ENCODE results near the gene MMP11.

MMP11 gene

GRCh38 chr22:23801238-23801821, 28.7 kb downstream of the MMP11 start:
- in situ Hi-C loops (cut with MboI; ENCODE audit: low sequenced_read_pairs): no loop called here

- in situ Hi-C loops (cut with MboI; ENCODE audit: low sequenced_read_pairs): no loop called here
Observed at GRCh38 chr22:23801886-23802377, 29.3 kb downstream of the MMP11 start.

DNA sequence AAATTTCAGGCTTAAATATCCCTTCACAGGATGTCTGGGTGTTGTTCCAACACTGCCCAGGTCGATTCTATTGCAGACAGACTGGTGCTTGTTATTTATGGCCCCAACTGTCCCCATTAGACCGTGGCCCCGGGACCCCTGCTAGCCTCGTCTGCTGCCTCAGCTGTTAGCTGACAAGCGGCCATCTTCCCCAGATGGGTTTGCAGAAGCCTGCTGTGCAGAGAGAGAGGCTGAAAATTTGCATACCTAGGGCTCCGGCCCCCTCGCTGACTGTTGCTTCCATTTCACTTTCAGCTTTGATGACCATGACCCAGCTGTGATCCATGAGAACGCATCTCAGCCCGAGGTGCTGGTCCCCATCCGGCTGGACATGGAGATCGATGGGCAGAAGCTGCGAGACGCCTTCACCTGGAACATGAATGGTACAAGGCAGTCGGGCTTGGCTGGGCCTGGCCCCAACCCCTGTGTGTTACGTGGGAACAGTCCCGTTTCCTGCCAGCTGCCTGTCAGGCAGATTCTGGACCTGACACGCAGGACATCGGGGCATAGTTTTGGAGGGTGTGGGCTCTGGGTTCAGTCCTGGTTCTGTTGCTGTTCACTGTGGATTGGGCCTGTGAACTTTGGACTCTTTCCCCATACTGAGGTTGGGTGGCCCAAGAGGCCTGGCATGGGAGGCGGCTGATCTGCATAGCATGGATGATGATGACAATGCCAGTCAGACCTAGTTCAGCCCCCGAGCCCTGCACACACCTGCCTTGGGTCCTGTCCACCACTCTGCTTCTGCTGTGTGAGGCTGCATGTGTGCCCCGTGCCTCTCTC, 30.6 kb downstream of the MMP11 start:
- in situ Hi-C loops (cut with MboI; ENCODE audit: low sequenced_read_pairs): no loop called here

- in situ Hi-C loops (cut with MboI; ENCODE audit: low sequenced_read_pairs): no loop called here
Observed at GRCh38 chr22:23804781-23805291, 32.2 kb downstream of the MMP11 start.

- in situ Hi-C loops (cut with MboI; ENCODE audit: low sequenced_read_pairs): no loop called here
Observed at GRCh38 chr22:23806837-23807236, 34.2 kb downstream of the MMP11 start.

DNA sequence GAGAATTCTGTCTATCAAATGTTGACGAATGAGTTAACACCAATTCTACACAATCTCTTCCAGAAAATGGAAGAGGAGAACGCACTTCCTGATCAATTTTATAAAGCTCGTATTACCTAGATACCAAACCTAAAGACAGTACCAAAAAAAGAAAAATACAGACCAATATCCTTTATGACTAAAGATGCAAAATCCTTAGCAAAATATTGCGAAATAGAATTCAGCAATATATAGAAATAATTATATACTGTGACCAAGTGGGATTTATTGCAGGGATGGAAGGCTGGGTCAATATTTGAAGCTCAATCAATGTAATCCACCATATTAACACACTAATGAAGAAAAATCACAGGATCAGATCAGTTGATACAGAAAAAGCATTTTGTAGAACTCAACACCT, 39.7 kb downstream of the MMP11 start:
- in situ Hi-C loops (cut with MboI; ENCODE audit: low sequenced_read_pairs): no loop called here

- in situ Hi-C loops (cut with MboI; ENCODE audit: low sequenced_read_pairs): no loop called here
Observed at GRCh38 chr22:23815541-23816155, 43.0 kb downstream of the MMP11 start.

DNA sequence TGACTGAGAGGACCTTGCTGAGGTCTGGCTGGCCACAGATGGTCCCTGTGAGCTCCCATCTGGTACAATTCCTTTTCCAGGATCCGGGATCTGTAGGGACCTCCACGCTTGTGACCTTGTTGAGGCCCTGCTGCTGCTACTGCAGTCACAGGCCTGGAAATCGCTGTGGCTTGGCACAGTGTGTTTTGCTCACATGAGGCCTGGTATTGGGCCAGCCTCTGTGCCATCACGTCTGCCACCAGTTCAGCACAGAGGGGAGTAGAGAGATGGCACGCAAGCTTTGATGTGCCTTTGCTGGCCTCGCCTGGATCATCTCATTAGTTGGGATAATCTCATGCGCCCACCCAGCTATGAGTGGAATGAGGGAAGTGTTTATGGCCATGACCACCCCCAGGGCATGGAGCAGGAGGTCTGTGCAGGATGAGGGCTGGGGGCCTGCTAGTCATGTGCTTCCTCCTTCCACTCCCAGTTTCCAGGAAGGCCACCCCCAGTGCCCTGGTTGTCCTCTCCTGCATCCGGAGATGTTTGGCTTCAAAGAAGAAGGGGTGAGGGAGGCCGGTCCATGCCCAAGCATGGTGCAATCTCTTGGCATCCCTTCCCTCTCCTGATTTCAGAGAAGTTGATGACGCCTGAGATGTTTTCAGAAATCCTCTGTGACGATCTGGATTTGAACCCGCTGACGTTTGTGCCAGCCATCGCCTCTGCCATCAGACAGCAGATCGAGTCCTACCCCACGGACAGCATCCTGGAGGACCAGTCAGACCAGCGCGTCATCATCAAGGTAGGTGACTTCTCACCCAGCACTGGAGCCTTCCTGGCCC, 43.7 kb downstream of the MMP11 start:
- in situ Hi-C loops (cut with MboI; ENCODE audit: low sequenced_read_pairs): no loop called here

- in situ Hi-C loops (cut with MboI; ENCODE audit: low sequenced_read_pairs): no loop called here
Observed at GRCh38 chr22:23817146-23817545, 44.5 kb downstream of the MMP11 start.

GRCh38 chr22:23818541-23818940, 45.9 kb downstream of the MMP11 start:
- in situ Hi-C loops (cut with MboI; ENCODE audit: low sequenced_read_pairs): no loop called here

DNA sequence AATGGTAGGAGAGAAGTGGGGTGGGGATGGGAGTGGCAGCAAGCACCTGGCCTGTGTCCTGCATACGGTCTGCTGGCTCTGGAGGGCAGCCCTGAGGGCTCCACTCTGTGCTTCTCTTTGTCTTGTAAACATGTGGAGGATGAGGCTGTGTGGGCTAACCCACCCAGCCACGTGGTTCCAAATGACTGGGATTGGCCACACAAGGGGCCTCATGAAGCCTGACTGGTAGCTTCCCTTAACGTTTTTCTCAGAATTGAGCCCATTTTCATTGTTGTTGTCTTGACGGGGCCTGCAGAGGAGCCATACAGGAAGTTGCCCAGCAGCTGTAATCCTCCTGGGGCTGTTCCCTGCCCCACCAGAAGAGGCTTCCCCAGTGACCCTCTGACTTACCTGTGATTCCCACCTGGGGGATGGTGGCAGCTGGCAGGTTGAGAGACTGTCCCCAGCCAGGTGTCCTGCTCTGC, 48.1 kb downstream of the MMP11 start:
- in situ Hi-C loops (cut with MboI; ENCODE audit: low sequenced_read_pairs): no loop called here

DNA sequence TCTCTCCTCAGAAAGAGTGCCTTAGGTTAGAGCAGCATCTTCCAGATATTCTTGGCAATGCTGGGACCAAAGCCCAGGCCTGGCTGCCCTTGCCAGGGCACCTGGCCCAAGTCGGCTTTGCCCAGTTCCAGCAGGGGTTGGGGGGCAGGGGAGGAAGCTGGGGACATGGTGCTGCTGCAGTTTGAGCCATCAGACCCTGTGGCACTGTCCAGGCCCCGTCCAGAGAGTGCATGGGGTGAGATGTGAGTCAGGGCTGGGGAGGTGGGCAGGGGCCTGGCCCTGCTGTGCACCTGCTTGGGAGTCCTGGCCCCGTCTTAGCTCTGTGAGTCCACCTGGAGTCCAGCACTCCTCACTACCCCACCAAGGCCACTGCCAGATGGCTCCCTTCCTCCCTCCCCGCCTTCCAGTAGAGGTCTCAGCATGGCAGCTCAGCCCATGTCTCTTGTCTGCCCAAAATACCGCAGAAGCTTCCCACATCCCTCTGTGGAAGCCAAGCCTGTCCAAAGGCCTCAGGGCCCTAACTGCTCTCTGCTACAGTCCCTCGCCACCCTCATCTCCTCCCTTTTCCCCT, 49.5 kb downstream of the MMP11 start:
- in situ Hi-C loops (cut with MboI; ENCODE audit: low sequenced_read_pairs): no loop called here

DNA sequence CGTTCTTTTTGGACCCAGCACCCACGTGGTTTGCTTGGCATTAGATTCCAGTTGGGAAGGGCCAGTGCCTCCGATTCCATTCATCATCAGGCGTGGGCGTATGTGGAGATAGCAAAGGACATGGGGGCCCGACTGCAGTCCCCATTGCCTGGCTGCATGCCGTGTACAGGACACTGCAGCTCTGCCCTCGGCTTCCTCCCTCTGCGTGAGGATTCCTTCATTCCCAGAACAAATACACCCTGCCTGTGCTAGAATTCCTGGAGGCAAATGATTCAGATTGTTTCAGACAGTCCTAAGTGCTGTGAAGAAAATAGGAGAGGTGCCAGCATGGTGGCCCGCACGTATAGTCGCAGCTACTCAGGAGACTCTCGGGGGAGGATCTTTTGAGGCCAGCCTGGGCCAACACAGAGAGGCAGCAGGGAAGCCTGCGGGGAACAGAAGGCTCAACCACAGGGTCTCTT, 50.7 kb downstream of the MMP11 start:
- in situ Hi-C loops (cut with MboI; ENCODE audit: low sequenced_read_pairs): no loop called here

DNA sequence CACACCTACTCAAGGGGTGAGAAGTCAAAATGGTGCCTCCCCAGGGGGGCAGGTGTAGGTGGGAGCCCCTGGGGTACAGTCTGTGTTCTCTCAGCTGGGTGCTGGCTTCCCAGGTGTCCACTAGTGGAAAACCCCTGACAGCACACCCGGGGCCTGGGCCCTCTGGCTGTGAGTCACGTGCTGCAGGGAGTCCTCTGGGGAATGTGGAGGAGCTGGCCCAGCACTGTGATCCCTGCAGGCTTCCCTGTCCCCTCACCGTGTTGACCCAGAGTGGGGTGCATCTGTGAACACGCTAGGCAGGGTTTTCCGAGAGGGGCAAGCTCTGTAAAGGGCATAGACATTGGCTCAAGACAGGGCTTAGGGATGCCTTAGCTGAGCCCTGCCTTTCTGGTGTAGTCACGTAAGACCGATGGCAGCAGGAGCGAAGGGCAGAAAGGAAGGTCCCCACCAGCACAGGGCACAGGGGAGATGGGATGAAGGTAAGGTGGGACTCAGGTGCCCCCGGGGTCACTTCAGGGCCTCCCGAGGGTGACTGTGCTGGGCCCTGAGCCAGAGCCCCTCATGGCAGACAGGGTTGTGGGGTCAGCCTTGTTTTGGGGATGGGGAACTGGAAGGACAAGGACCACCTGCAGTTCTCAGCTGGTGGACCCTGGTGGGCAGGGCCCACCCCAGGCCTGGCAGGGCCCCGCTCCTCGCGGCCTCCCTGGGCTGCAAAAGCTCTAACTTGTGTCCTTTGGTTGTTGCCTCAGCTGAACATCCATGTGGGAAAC, 52.0 kb downstream of the MMP11 start:
- in situ Hi-C loops (cut with MboI; ENCODE audit: low sequenced_read_pairs): no loop called here

- in situ Hi-C loops (cut with MboI; ENCODE audit: low sequenced_read_pairs): no loop called here
Observed at GRCh38 chr22:23825246-23825905, 52.7 kb downstream of the MMP11 start.

DNA sequence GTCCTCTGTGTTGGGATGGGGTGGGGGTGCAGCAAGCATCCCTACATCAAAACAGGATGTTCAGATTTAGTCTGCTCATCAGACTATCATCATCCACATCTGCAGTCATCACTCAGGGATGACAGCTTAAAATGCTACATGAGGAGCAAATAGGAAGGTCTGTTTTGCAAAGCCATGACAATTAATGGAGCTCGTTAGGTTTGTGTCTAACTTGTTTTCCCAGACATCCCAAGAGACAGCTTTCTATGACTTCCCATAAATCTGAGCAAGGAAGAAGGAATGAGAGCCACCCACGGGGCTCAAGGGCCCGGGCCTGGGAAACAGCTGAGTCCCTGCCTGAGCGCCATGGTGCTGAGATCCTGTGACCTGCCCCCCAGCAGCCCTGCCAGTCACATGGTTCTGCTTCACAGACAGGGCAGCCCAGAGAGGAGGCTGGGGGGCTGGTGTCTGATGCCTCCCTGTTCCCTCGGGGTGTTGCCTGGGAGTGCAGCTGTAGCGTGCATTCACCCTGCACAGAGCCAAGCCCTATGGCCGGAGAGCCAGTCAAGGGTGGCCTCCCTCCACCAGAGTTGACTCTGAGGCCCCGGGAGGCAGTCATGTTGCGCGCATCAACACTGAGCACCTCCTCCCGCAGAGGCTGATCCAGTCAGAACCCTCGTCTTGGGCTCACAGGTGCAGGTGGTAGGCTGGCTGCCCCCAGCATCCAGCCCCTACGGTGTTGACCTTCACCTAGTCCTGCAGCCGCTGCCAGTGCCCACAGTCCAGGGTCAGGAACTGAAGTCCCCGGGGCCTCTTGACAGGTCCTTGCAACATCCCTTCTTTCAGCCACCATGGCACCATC, 54.1 kb downstream of the MMP11 start:
- in situ Hi-C loops (cut with MboI; ENCODE audit: low sequenced_read_pairs): no loop called here

DNA sequence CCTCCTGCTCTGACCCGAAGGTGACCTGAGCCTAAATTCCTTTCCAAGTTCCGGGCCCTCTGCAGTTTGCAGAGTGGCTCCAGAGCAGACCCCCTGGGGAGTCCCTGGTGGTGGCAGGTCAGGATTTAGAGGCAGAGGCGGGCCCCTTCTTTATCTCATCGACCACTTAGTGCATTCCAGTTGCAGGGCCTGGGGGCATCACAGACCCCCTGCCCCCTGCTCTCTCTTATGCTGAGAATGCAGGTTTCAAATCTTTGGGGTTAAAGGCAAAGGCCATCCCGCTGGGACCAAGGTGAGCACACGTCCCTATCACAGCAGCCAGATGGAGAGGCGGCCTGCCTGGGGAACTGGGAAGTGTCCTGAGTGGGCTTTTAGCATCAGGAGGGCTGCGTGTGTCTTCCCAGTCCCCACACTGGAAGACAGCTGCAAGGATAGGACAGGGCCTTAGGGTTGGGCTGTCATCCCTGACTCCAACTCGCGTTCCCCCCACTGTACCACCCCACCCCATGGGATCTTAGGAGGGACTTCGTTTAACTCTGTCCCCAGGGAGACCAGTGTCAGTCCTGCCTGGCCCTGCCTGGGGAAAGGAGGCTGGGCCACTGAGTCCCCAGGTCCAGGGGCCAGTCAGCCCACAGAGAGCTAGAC, 54.8 kb downstream of the MMP11 start:
- in situ Hi-C loops (cut with MboI; ENCODE audit: low sequenced_read_pairs): no loop called here
